HepG2 (cell line): ENCODE data around the gene IL21R.

ENCODE experiments used
- ARHGAP35 ChIP-seq: sonication (generic); formaldehyde crosslinking; IDR thresholded peaks from 2 replicates; pipeline ENCODE4 v1.9.0; 2022; ENCODE audit warnings: mild to moderate bottlenecking, inconsistent platforms, moderate library complexity, missing genetic modification reagents, borderline replicate concordance
- BORCS8-MEF2B ChIP-seq: sonication (generic); formaldehyde crosslinking; IDR thresholded peaks from 2 replicates; pipeline ENCODE4 v1.8.0; 2022; ENCODE audit warnings: mild to moderate bottlenecking, missing genetic modification reagents
- RAD21 ChIP-seq: fragments of 450-650 bp; formaldehyde crosslinking; IDR thresholded peaks from 2 replicates; pipeline ENCODE4 v1.5.0; 2020; ENCODE audit warnings: mild to moderate bottlenecking
- SAFB2 ChIP-seq: sonication (generic); formaldehyde crosslinking; IDR thresholded peaks from 2 replicates; pipeline ENCODE4 v1.5.1; 2020; ENCODE audit warnings: missing genetic modification reagents, low read depth, mild to moderate bottlenecking, borderline replicate concordance
- SP1 ChIP-seq, 2 experiments: fragments of 450-650 bp in 1 of 2; sonication (generic) in 1 of 2; formaldehyde crosslinking in 1 of 2; IDR thresholded peaks; 2 replicates each; pipeline versions ENCODE4 v1.4.0 to v1.6.1; 2016 to 2020; ENCODE audit warnings: missing genetic modification reagents in 1 of 2
- TAF1 ChIP-seq: sonication (generic); formaldehyde crosslinking; IDR thresholded peaks from 2 replicates; pipeline ENCODE4 v1.4.0; 2020; ENCODE audit warnings: missing genetic modification reagents
- TEAD2 ChIP-seq: sonication (generic); formaldehyde crosslinking; IDR thresholded peaks from 2 replicates; pipeline ENCODE4 v1.9.0; 2021; ENCODE audit warnings: missing genetic modification reagents
- ZNF780A ChIP-seq: sonication (generic); formaldehyde crosslinking; IDR thresholded peaks from 2 replicates; pipeline ENCODE4 v1.8.0; 2022; ENCODE audit warnings: mild to moderate bottlenecking, missing genetic modification reagents, moderate library complexity
- TF ChIP-seq, protein P1 (sequence below): sonication (generic); formaldehyde crosslinking; IDR thresholded peaks from 2 replicates; pipeline ENCODE4 v1.5.0; 2020; ENCODE audit warnings: mild to moderate bottlenecking, missing genetic modification reagents
- TF ChIP-seq, protein P2 (sequence below): sonication (generic); formaldehyde crosslinking; IDR thresholded peaks from 2 replicates; pipeline ENCODE4 v1.5.0; 2020; ENCODE audit warnings: missing genetic modification reagents, mild to moderate bottlenecking, borderline replicate concordance
- TF ChIP-seq, protein P3 (sequence below): sonication (generic); formaldehyde crosslinking; IDR thresholded peaks from 2 replicates; pipeline ENCODE4 v1.5.0; 2020; ENCODE audit warnings: mild to moderate bottlenecking, missing genetic modification reagents, moderate library complexity
- TF ChIP-seq, protein P4 (sequence below): sonication (generic); formaldehyde crosslinking; conservative IDR thresholded peaks from 2 replicates; pipeline ENCODE4 v1.4.0; 2020; ENCODE audit warnings: missing genetic modification reagents

DNA sequence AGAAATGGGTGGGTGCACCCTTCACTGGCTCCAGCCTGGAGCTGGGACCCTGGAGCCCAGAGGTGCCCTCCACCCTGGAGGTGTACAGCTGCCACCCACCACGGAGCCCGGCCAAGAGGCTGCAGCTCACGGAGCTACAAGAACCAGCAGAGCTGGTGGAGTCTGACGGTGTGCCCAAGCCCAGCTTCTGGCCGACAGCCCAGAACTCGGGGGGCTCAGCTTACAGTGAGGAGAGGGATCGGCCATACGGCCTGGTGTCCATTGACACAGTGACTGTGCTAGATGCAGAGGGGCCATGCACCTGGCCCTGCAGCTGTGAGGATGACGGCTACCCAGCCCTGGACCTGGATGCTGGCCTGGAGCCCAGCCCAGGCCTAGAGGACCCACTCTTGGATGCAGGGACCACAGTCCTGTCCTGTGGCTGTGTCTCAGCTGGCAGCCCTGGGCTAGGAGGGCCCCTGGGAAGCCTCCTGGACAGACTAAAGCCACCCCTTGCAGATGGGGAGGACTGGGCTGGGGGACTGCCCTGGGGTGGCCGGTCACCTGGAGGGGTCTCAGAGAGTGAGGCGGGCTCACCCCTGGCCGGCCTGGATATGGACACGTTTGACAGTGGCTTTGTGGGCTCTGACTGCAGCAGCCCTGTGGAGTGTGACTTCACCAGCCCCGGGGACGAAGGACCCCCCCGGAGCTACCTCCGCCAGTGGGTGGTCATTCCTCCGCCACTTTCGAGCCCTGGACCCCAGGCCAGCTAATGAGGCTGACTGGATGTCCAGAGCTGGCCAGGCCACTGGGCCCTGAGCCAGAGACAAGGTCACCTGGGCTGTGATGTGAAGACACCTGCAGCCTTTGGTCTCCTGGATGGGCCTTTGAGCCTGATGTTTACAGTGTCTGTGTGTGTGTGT is 46.8 kb downstream of the IL21R start:
- TF ChIP-seq, protein P1, sequence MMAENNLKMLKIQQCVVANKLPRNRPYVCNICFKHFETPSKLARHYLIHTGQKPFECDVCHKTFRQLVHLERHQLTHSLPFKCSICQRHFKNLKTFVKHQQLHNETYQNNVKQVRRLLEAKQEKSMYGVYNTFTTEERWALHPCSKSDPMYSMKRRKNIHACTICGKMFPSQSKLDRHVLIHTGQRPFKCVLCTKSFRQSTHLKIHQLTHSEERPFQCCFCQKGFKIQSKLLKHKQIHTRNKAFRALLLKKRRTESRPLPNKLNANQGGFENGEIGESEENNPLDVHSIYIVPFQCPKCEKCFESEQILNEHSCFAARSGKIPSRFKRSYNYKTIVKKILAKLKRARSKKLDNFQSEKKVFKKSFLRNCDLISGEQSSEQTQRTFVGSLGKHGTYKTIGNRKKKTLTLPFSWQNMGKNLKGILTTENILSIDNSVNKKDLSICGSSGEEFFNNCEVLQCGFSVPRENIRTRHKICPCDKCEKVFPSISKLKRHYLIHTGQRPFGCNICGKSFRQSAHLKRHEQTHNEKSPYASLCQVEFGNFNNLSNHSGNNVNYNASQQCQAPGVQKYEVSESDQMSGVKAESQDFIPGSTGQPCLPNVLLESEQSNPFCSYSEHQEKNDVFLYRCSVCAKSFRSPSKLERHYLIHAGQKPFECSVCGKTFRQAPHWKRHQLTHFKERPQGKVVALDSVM (CRISPR knock-in tag), result no peak
- TF ChIP-seq RAD21 (CRISPR knock-in tag), result no peak
- TF ChIP-seq, protein P2, sequence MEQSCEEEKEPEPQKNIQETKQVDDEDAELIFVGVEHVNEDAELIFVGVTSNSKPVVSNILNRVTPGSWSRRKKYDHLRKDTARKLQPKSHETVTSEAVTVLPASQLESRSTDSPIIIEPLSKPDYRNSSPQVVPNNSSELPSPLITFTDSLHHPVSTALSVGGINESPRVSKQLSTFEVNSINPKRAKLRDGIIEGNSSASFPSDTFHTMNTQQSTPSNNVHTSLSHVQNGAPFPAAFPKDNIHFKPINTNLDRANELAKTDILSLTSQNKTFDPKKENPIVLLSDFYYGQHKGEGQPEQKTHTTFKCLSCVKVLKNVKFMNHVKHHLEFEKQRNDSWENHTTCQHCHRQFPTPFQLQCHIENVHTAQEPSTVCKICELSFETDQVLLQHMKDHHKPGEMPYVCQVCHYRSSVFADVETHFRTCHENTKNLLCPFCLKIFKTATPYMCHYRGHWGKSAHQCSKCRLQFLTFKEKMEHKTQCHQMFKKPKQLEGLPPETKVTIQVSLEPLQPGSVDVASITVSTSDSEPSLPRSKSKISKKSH (CRISPR knock-in tag), result no peak
- TF ChIP-seq SP1 (IDR thresholded peaks at IDR 0.05), result no peak
- TF ChIP-seq SP1 (CRISPR knock-in tag; IDR thresholded peaks at IDR 0.05), result no peak
- TF ChIP-seq ARHGAP35, result no peak
- TF ChIP-seq TAF1 (CRISPR knock-in tag), result no peak
- TF ChIP-seq, protein P3, sequence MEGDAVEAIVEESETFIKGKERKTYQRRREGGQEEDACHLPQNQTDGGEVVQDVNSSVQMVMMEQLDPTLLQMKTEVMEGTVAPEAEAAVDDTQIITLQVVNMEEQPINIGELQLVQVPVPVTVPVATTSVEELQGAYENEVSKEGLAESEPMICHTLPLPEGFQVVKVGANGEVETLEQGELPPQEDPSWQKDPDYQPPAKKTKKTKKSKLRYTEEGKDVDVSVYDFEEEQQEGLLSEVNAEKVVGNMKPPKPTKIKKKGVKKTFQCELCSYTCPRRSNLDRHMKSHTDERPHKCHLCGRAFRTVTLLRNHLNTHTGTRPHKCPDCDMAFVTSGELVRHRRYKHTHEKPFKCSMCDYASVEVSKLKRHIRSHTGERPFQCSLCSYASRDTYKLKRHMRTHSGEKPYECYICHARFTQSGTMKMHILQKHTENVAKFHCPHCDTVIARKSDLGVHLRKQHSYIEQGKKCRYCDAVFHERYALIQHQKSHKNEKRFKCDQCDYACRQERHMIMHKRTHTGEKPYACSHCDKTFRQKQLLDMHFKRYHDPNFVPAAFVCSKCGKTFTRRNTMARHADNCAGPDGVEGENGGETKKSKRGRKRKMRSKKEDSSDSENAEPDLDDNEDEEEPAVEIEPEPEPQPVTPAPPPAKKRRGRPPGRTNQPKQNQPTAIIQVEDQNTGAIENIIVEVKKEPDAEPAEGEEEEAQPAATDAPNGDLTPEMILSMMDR (CRISPR knock-in tag), result no peak
- no peak for TF ChIP-seq TEAD2 (CRISPR knock-in tag)
- TF ChIP-seq ZNF780A (CRISPR knock-in tag), result no peak
- no peak for TF ChIP-seq SAFB2 (CRISPR knock-in tag)
- TF ChIP-seq, protein P4, sequence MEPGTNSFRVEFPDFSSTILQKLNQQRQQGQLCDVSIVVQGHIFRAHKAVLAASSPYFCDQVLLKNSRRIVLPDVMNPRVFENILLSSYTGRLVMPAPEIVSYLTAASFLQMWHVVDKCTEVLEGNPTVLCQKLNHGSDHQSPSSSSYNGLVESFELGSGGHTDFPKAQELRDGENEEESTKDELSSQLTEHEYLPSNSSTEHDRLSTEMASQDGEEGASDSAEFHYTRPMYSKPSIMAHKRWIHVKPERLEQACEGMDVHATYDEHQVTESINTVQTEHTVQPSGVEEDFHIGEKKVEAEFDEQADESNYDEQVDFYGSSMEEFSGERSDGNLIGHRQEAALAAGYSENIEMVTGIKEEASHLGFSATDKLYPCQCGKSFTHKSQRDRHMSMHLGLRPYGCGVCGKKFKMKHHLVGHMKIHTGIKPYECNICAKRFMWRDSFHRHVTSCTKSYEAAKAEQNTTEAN, result no peak
- TF ChIP-seq BORCS8-MEF2B, result no peak
